ENCODE data around the gene SUPT6H. TPM values are rescaled to one million over a fixed set of nuclear protein-coding genes. Genes with fewer than 3 reads are reported as not detected.

SUPT6H gene
- total RNA-seq, result 10 to 100 TPM; 48.3 to 81.9 (median 64.8) TPM

DNA sequence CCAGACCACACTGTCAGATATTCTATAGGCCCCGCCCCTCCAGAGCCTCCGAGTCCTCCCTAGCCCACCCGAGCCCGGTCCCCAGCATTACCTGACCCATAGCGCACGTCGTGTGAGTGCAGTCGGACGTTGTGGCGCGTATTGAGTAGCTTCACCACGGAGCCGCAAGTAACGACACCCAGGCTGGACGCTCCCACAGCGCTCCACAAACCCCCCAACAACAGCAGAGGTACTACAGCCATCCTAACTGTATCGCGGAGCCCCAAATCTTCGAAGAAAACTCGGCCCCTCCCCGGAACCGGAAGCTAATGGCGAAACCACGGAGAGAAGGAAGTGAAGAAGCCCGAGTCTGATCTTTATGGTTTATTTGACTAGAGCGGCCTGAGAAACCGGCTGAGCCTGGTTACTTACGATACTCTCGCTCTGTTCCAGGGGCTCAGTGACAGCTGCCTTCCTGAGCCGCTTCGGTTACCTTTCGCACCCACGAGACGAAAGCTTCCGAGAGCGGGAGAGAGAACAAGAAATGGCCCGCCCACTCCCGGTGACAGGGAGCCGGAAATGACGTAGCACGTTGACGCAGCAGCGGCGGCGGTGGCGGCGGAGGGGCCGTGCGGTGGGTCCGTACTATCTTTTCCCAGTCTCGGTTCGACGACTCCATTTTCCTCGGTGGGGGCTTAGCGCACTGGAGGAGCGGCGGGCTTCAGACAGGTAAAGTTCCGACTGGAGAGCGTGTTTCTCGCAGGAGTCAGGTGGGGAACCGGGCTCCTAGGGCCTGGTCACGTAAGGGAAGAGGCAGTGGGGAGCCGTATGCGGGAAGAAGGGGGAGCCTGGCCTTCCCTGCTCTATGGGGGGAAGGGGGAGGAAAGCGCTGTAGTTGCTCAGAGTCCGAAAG lies at the start of gene SUPT6H, which contains the start of gene SDF2:
TSS of gene SUPT6H (plus strand) at position 571 of the 892 bp plus-strand sequence. CDS start 11,197 bp downstream, outside the sequence.
TSS of gene SDF2 (minus strand) at position 272 of the 892 bp plus-strand sequence. CDS start at position 242, 30 bp downstream.
- Histone ChIP-seq H3K27me3 (no peaks in the 10 kb centered on the region), H3K36me3 (peaks cover 0 to 34% of the 10 kb centered on the region in 2 donors), H3K9me3 (no peaks in the 10 kb centered on the region), H3K4me1 (peaks cover 33 to 38% of the 10 kb centered on the region in 2 donors), H3K27ac (peak within 1 kb of the TSS; percentile 90 to 96 (median 90)), H3K4me3 (peak within 1 kb of the TSS; percentile 80 to 92 (median 82))
- TF ChIP-seq POLR2A (IDR thresholded peaks at IDR 0.05), result peak; percentile 92 to 97
- TF ChIP-seq, protein P1, sequence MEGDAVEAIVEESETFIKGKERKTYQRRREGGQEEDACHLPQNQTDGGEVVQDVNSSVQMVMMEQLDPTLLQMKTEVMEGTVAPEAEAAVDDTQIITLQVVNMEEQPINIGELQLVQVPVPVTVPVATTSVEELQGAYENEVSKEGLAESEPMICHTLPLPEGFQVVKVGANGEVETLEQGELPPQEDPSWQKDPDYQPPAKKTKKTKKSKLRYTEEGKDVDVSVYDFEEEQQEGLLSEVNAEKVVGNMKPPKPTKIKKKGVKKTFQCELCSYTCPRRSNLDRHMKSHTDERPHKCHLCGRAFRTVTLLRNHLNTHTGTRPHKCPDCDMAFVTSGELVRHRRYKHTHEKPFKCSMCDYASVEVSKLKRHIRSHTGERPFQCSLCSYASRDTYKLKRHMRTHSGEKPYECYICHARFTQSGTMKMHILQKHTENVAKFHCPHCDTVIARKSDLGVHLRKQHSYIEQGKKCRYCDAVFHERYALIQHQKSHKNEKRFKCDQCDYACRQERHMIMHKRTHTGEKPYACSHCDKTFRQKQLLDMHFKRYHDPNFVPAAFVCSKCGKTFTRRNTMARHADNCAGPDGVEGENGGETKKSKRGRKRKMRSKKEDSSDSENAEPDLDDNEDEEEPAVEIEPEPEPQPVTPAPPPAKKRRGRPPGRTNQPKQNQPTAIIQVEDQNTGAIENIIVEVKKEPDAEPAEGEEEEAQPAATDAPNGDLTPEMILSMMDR (IDR thresholded peaks at IDR 0.05 in 4 of 5, conservative IDR thresholded peaks at IDR 0.05 in 1 of 5), result no peak
- peak; percentile 81 to 84 for DNase-seq
- peak; percentile 94 to 96 for ATAC-seq
- intact Hi-C loops (cut with DNase I; ENCODE audit: low total_unique reads) (loop anchor here (1.0 kb wide), 1 partner anchor 17 kb away; the partner anchor contains the start of gene BLTP2), in situ Hi-C loops (cut with MboI; ENCODE audit: low sequenced_read_pairs in 4 of 4) (loop anchor here in 1 of 4 donors (25.0 kb wide), 1 partner anchor 100 kb away; the partner anchor contains the start of genes PIGS and UNC119)

DNA sequence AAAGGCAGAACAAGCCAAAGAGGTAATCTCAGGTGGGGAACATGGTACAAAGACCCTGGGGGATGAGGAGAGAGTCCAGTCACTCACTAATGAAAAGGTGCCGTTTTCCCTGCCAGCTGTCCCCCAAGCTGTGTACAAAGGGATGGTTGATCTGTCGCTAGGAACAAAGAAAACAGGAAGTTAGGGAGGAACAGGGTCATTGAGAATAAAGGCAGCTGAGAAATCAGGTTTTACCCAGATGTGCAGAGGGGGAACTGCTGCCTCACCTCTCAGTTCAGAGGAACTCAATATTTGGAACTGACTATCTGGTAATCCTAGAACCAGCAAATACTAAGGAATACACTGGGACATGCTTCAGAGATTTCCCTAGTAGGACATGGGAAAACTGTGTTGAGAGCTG lies 49.5 kb upstream of the SUPT6H start:
- intact Hi-C loops (cut with DNase I; ENCODE audit: low total_unique reads), result loop anchor here (10.0 kb wide), 1 partner anchor 378 kb away; no protein-coding TSS in a partner anchor
- in situ Hi-C loops (cut with MboI; ENCODE audit: low sequenced_read_pairs in 4 of 4), result loop anchor here in 1 of 4 donors (10.0 kb wide), 1 partner anchor 118 kb away; no protein-coding TSS in a partner anchor
- Histone ChIP-seq H3K27ac (no peak overlapping the region), H3K36me3 (peaks cover 0 to 61% of the 10 kb centered on the region in 2 donors), H3K4me3 (no peak overlapping the region), H3K9me3 (no peaks in the 10 kb centered on the region), H3K27me3 (no peaks in the 10 kb centered on the region), H3K4me1 (no peaks in the 10 kb centered on the region)
- TF ChIP-seq, protein P1 (IDR thresholded peaks at IDR 0.05 in 4 of 5, conservative IDR thresholded peaks at IDR 0.05 in 1 of 5), result no peak
- no peak for TF ChIP-seq POLR2A (IDR thresholded peaks at IDR 0.05)
- DNase-seq, result no peak
- no peak for ATAC-seq

DNA sequence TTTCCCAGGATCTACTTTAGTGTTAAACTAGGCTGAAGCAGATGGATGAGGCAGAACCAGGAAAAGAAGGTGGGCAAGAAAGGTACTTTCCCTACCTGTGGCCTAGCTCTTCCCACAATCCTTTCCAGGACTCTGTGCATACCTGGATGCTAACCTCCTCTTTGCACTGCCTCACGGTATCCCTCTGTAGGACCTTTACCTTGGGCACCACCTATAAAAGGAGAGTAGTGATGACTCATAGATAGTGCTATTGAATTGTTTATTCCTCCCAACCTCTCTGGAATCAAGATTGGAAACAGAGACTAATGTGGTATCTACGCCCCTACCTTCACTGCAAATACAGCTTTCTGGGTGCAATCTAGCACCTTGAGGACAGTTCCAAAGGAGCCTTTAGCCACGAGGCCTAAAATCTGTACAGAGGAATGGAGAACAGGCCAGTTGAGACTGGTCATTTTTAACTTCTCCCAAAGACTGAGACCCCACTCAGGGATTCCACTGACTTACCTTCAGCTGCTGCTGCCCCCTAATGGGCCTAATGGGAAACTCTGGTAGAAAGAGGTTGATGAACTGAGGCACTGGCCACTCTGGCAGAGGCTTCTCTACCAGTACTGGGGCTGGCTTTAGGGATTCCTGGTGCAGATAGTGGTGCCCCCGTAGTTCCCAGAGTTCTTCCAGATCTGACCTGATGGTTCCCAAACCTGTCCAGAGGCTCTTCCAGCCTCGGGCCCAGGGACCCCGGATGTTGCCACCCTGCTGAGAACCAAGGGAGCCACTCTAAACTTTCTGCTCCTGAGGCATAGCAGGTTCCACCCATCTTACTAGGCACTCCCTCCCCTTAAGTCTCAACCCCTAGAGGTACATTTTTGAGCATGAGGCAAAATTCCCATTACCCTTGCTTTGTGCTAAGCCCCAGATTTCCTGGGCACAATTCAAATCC lies 48.8 kb upstream of the SUPT6H start:
- Histone ChIP-seq H3K4me3 (no peak overlapping the region), H3K9me3 (no peaks in the 10 kb centered on the region), H3K36me3 (peaks cover 0 to 67% of the 10 kb centered on the region in 2 donors), H3K27me3 (no peaks in the 10 kb centered on the region), H3K4me1 (no peaks in the 10 kb centered on the region), H3K27ac (no peak overlapping the region)
- DNase-seq, result no peak
- TF ChIP-seq POLR2A (IDR thresholded peaks at IDR 0.05), result no peak
- TF ChIP-seq, protein P1 (IDR thresholded peaks at IDR 0.05 in 4 of 5, conservative IDR thresholded peaks at IDR 0.05 in 1 of 5), result peak in 4 of 5 experiments; percentile 33 to 60 (median 40)
- intact Hi-C loops (cut with DNase I; ENCODE audit: low total_unique reads) (loop anchor here (1.0 to 10.0 kb wide), 2 partner anchors 119 to 378 kb away; no protein-coding TSS in a partner anchor), in situ Hi-C loops (cut with MboI; ENCODE audit: low sequenced_read_pairs in 4 of 4) (loop anchor here in 1 of 4 donors (10.0 kb wide), 1 partner anchor 118 kb away; no protein-coding TSS in a partner anchor)
- no peak for ATAC-seq

DNA sequence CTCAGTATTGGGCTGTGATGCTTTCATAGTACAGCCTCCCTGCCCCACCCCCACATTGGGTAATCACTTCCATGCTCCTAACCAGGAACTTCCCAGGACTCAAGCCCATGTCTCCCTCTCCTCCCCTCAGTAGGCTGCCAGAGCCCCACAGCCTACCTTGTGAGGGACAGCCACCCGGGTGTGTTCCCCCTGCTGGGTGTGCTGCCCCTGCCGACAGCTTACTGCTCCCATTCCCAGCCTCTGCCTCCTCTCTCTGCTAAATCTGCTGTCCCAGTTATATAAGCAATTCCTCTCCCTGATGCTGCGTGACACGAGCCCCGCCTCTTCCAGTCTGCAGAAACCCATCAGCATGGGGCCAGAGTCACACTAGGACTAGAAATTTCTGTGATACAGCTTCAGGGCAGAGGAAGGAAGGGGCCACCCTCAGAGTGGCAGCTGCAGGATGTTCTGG lies 48.0 kb upstream of the SUPT6H start, which contains the start of gene RSKR:
TSS of gene RSKR (minus strand) at position 255 of the 451 bp plus-strand sequence. CDS start at position 231, 24 bp downstream.
- H3K27me3 ChIP-seq, result no peaks in the 10 kb centered on the region
- H3K27ac ChIP-seq, result no peak within 1 kb of the TSS

More for the DNA sequence above, 48.0 kb upstream of the SUPT6H start, which contains the start of gene RSKR:
- Histone ChIP-seq H3K9me3 (no peaks in the 10 kb centered on the region), H3K36me3 (peaks cover 0 to 75% of the 10 kb centered on the region in 2 donors), H3K4me3 (no peak within 1 kb of the TSS), H3K4me1 (no peaks in the 10 kb centered on the region)
- DNase-seq, result no peak
- in situ Hi-C loops (cut with MboI; ENCODE audit: low sequenced_read_pairs in 4 of 4), result loop anchor here in 1 of 4 donors (10.0 kb wide), 1 partner anchor 119 kb away; no protein-coding TSS in a partner anchor
- intact Hi-C loops (cut with DNase I; ENCODE audit: low total_unique reads), result loop anchor here (1.0 to 10.0 kb wide), 2 partner anchors 120 to 379 kb away; no protein-coding TSS in a partner anchor
- TF ChIP-seq, protein P1 (IDR thresholded peaks at IDR 0.05 in 4 of 5, conservative IDR thresholded peaks at IDR 0.05 in 1 of 5), result no peak
- no peak for TF ChIP-seq POLR2A (IDR thresholded peaks at IDR 0.05)
- ATAC-seq, result no peak

All from gastrocnemius medialis (tissue), 4 donors.